ENCODE data around the gene MAP4. TPM values are rescaled to one million over a fixed set of nuclear protein-coding genes. Genes with fewer than 3 reads are reported as not detected.
A peak's percentile ranks its signal among the peaks of the same experiment; 100 is the strongest.

The MAP4 gene
- total and polyA plus RNA-seq, 2 of the 13 experiments (the other 11 are each of a cell fraction or from before 2014, with no cell fraction given), result 33.1 to 38.7 TPM

DNA sequence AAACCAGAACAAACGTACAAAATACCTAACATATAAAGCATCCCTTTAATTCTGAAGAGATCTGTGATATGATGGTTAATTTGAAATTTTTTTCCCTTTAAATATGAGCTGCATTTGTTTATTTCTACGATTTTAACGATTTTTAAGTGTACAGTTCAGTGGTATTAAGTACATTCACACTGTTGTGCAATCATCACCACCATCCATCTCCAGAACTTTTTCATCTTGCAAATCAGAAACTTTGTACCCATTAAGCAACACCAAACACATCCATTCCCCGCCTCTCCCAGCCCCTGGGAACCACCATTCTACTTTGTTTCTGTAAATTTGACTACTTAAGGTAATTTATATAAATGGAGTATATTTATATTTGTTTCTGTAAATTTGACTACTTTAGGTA is 51.5 kb downstream of the MAP4 start:
- no TSS peak for BruUV-seq (replicated peaks)
- DNase-seq (ENCODE audit: low spot score) (peak; percentile 65), ATAC-seq (peak; percentile 77), FAIRE-seq (peak; percentile 43)
- WGBS (ENCODE audit: low lambda C conversion rate), result 12% methylated on average over 4 of the region's 4 CpGs
- H4K20me1 ChIP-seq (ENCODE audit: insufficient read depth, low read length), result 0 out of 2 replicates have a peak, but pooled peaks cover 4% of the 10 kb centered on the region
- H3K27ac ChIP-seq (ENCODE audit: extremely low read length, insufficient read depth, low read length), result peak overlapping the region; percentile 41
- H3K79me2 ChIP-seq (ENCODE audit: insufficient read depth, low read length), result peaks cover 4% of the 10 kb centered on the region
- H3K4me1 ChIP-seq (ENCODE audit: insufficient read depth, low read length), result peaks cover 55% of the 10 kb centered on the region
- no peaks in the 10 kb centered on the region for H3K27me3 ChIP-seq (ENCODE audit: control insufficient read depth in 1 of 2, insufficient read depth in 2 of 2, low read length in 2 of 2)
- ChIA-PET CTCF (ENCODE audit: low intra/inter-chr PET ratio, low total read pairs) (no interaction called here), POLR2A (interaction anchor here (1.8 kb wide), 1 partner anchor 11 kb away, joined by 7 read pairs; no protein-coding TSS in a partner anchor)
- in situ Hi-C loops (cut with HindIII; ENCODE audit: extremely low pct_ligation_motif_present, low pct_unique_long_range_greater_than_20kb), result no loop called here
- no peak overlapping the region for H3K9ac ChIP-seq (ENCODE audit: insufficient read depth, low read depth, low read length)
- H3K4me2 ChIP-seq (ENCODE audit: low read depth, low read length), result no peak overlapping the region
- no peak overlapping the region for H2AFZ ChIP-seq (ENCODE audit: low read length)
- no peak overlapping the region for H3K4me3 ChIP-seq (replicated peaks in 1 of 3; ENCODE audit: insufficient read depth in 1 of 3, low read depth in 2 of 3, low read length in 3 of 3)
- intact Hi-C loops (cut with micrococcal nuclease; ENCODE audit: unreplicated experiment), result no loop called here
- 0 out of 5 replicates have a peak, but pooled peaks cover 0 to 2% of the 10 kb centered on the region in 2 experiments for H3K36me3 ChIP-seq (replicated peaks in 1 of 2; ENCODE audit: control insufficient read depth in 1 of 2, insufficient read depth in 2 of 2, low read length in 2 of 2)
- H3K9me3 ChIP-seq (ENCODE audit: low read length), result no peaks in the 10 kb centered on the region
- TF ChIP-seq THAP11 (CRISPR knock-in tag; IDR thresholded peaks at IDR 0.05) (peak; percentile 61), TBX2 (CRISPR knock-in tag; IDR thresholded peaks at IDR 0.05; ENCODE audit: borderline replicate concordance) (no peak; the same call in 1 of the 2 replicates), SALL1 (CRISPR knock-in tag; IDR thresholded peaks at IDR 0.05) (peak; percentile 60; the same call in 1 of the 2 replicates), HDAC2 (CRISPR knock-in tag; IDR thresholded peaks at IDR 0.05) (peak; percentile 44; the same call in 1 of the 2 replicates), CEBPG (CRISPR knock-in tag; IDR thresholded peaks at IDR 0.05) (peak; percentile 98), ZNF878 (CRISPR knock-in tag; IDR thresholded peaks at IDR 0.05) (peak; percentile 40; the same call in 1 of the 2 replicates), SOX6 (IDR thresholded peaks at IDR 0.05) (no peak), SOX6 (CRISPR knock-in tag; IDR thresholded peaks at IDR 0.05) (peak; percentile 50; the same call in 1 of the 2 replicates), SMC3 (IDR thresholded peaks at IDR 0.05; ENCODE audit: low read length) (peak; percentile 14; the same call in 1 of the 2 replicates), TRIM24 (CRISPR knock-in tag; IDR thresholded peaks at IDR 0.05) (no peak), POLR2A (IDR thresholded peaks at IDR 0.05; ENCODE audit: insufficient read depth in 1 of 2, low read depth in 2 of 2, low read length in 2 of 2) (no peak), RCOR2 (CRISPR knock-in tag; IDR thresholded peaks at IDR 0.05) (0 out of 2 replicates have a peak, but pooled peaks have one; percentile 39), KAT8 (CRISPR knock-in tag; IDR thresholded peaks at IDR 0.05) (peak; percentile 49), FOXP1 (IDR thresholded peaks at IDR 0.05) (no peak), FOXP1 (CRISPR knock-in tag; IDR thresholded peaks at IDR 0.05) (peak; percentile 53; the same call in 1 of the 2 replicates), ONECUT2 (CRISPR knock-in tag; IDR thresholded peaks at IDR 0.05) (peak; percentile 82), POGZ (CRISPR knock-in tag; IDR thresholded peaks at IDR 0.05) (peak; percentile 43; the same call in 1 of the 2 replicates), TCF7 (IDR thresholded peaks at IDR 0.05; ENCODE audit: low read depth) (peak; percentile 47), BCL6 (CRISPR knock-in tag; IDR thresholded peaks at IDR 0.05) (peak; percentile 35; the same call in 1 of the 2 replicates), CREM (IDR thresholded peaks at IDR 0.05) (peak; percentile 58; the same call in 1 of the 2 replicates), CREM (CRISPR knock-in tag; IDR thresholded peaks at IDR 0.05) (no peak)
- TF ChIP-seq, protein P1, sequence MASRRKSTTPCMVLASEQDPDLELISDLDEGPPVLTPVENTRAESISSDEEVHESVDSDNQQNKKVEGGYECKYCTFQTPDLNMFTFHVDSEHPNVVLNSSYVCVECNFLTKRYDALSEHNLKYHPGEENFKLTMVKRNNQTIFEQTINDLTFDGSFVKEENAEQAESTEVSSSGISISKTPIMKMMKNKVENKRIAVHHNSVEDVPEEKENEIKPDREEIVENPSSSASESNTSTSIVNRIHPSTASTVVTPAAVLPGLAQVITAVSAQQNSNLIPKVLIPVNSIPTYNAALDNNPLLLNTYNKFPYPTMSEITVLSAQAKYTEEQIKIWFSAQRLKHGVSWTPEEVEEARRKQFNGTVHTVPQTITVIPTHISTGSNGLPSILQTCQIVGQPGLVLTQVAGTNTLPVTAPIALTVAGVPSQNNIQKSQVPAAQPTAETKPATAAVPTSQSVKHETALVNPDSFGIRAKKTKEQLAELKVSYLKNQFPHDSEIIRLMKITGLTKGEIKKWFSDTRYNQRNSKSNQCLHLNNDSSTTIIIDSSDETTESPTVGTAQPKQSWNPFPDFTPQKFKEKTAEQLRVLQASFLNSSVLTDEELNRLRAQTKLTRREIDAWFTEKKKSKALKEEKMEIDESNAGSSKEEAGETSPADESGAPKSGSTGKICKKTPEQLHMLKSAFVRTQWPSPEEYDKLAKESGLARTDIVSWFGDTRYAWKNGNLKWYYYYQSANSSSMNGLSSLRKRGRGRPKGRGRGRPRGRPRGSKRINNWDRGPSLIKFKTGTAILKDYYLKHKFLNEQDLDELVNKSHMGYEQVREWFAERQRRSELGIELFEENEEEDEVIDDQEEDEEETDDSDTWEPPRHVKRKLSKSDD (CRISPR knock-in tag; IDR thresholded peaks at IDR 0.05; ENCODE audit: low read depth), result no peak
- TF ChIP-seq, protein P2, sequence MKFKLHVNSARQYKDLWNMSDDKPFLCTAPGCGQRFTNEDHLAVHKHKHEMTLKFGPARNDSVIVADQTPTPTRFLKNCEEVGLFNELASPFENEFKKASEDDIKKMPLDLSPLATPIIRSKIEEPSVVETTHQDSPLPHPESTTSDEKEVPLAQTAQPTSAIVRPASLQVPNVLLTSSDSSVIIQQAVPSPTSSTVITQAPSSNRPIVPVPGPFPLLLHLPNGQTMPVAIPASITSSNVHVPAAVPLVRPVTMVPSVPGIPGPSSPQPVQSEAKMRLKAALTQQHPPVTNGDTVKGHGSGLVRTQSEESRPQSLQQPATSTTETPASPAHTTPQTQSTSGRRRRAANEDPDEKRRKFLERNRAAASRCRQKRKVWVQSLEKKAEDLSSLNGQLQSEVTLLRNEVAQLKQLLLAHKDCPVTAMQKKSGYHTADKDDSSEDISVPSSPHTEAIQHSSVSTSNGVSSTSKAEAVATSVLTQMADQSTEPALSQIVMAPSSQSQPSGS (CRISPR knock-in tag; IDR thresholded peaks at IDR 0.05), result 0 out of 2 replicates have a peak, but pooled peaks have one; percentile 26
- TF ChIP-seq, protein P3, sequence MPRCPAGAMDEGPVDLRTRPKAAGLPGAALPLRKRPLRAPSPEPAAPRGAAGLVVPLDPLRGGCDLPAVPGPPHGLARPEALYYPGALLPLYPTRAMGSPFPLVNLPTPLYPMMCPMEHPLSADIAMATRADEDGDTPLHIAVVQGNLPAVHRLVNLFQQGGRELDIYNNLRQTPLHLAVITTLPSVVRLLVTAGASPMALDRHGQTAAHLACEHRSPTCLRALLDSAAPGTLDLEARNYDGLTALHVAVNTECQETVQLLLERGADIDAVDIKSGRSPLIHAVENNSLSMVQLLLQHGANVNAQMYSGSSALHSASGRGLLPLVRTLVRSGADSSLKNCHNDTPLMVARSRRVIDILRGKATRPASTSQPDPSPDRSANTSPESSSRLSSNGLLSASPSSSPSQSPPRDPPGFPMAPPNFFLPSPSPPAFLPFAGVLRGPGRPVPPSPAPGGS (CRISPR knock-in tag; IDR thresholded peaks at IDR 0.05), result no peak
